ENCODE results near the gene DFFB. TPM values are rescaled to one million over a fixed set of nuclear protein-coding genes. Genes with fewer than 3 reads are reported as not detected.

The DFFB gene
- polyA plus RNA-seq, 1 donor from 2014 or later, result 20.2 TPM

DNA sequence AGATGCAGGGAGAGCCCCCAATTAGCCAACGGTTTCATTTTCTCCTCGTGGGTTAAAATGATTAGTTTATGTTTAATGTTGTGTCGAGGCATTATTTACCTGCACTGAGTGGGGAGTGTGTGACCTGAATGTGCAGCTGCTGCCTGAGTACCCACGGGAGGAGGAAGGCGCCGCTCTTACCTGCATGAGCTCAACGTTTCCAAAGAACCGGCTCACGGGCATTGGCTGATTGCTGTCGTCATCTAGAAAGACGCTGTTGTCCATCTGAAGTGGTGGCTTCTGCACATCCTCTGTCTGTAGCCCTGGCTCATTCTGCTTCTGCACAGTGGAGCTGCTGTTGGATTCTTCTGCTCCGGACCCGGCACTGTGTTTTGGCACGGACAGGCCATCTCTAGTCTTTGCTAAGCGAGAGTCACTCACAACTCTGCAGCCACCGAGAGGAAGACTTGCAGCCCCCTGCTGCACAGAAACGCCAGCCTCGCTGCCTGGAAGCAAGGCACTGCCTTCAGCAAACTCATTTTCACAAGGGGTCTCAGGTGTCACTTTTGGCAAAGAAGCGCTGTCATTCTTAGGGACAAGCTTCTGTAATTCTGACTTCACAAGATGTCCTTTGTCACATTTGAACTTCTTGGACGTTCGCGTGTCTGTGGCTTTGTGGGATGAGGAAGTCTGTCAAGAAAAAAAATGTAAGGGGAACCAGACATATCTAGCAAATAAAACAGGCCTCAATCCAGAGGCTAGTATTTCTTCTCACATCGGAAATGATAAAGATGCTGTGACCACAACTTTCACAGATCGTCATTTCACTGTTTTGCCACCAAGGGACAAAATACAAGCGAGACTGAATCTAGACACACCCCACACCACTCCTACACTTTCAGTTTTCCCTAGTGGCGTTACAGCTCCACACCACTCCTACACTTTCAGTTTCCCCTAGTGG lies 33.4 kb downstream of the DFFB start:
- Histone ChIP-seq H3K9ac (ENCODE audit: low read length) (no peak overlapping the region), H3K4me2 (ENCODE audit: low read length) (no peak overlapping the region), H3K36me3 (ENCODE audit: insufficient read depth, low read length) (peaks cover 5% of the 10 kb centered on the region), H3K79me2 (replicated peaks; ENCODE audit: insufficient read depth, low read length) (peaks cover 18% of the 10 kb centered on the region), H3K27me3 (ENCODE audit: insufficient read depth, low read depth, low read length) (no peaks in the 10 kb centered on the region), H4K20me1 (ENCODE audit: insufficient read depth) (no peaks in the 10 kb centered on the region), H3K9me3 (ENCODE audit: low read length) (no peaks in the 10 kb centered on the region), H3K9me2 (ENCODE audit: insufficient read depth, low read length) (no peaks in the 10 kb centered on the region), H3K4me3 (ENCODE audit: low read length) (no peak overlapping the region), H3F3A (ENCODE audit: insufficient read depth, low read length, poor library complexity, severe bottlenecking) (no peaks in the 10 kb centered on the region), H3K27ac (ENCODE audit: low read length) (no peak overlapping the region), H2AFZ (ENCODE audit: low read depth, low read length) (no peak overlapping the region)
- no peak for TF ChIP-seq MXI1 (conservative IDR thresholded peaks at IDR 0.05; ENCODE audit: poor library complexity, severe bottlenecking)
- TF ChIP-seq, protein P1, sequence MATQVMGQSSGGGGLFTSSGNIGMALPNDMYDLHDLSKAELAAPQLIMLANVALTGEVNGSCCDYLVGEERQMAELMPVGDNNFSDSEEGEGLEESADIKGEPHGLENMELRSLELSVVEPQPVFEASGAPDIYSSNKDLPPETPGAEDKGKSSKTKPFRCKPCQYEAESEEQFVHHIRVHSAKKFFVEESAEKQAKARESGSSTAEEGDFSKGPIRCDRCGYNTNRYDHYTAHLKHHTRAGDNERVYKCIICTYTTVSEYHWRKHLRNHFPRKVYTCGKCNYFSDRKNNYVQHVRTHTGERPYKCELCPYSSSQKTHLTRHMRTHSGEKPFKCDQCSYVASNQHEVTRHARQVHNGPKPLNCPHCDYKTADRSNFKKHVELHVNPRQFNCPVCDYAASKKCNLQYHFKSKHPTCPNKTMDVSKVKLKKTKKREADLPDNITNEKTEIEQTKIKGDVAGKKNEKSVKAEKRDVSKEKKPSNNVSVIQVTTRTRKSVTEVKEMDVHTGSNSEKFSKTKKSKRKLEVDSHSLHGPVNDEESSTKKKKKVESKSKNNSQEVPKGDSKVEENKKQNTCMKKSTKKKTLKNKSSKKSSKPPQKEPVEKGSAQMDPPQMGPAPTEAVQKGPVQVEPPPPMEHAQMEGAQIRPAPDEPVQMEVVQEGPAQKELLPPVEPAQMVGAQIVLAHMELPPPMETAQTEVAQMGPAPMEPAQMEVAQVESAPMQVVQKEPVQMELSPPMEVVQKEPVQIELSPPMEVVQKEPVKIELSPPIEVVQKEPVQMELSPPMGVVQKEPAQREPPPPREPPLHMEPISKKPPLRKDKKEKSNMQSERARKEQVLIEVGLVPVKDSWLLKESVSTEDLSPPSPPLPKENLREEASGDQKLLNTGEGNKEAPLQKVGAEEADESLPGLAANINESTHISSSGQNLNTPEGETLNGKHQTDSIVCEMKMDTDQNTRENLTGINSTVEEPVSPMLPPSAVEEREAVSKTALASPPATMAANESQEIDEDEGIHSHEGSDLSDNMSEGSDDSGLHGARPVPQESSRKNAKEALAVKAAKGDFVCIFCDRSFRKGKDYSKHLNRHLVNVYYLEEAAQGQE (IDR thresholded peaks at IDR 0.05; ENCODE audit: borderline replicate concordance), result no peak
- TF ChIP-seq EP300 (conservative IDR thresholded peaks at IDR 0.05; ENCODE audit: poor library complexity, severe bottlenecking), result no peak
- no peak for TF ChIP-seq POLR2AphosphoS5 (IDR thresholded peaks at IDR 0.05)
- no peak for TF ChIP-seq RAD21 (conservative IDR thresholded peaks at IDR 0.05)
- TF ChIP-seq EZH2 (IDR thresholded peaks at IDR 0.05; ENCODE audit: borderline replicate concordance, insufficient read depth, low read length, poor library complexity, severe bottlenecking), result no peak
- TF ChIP-seq, protein P2, sequence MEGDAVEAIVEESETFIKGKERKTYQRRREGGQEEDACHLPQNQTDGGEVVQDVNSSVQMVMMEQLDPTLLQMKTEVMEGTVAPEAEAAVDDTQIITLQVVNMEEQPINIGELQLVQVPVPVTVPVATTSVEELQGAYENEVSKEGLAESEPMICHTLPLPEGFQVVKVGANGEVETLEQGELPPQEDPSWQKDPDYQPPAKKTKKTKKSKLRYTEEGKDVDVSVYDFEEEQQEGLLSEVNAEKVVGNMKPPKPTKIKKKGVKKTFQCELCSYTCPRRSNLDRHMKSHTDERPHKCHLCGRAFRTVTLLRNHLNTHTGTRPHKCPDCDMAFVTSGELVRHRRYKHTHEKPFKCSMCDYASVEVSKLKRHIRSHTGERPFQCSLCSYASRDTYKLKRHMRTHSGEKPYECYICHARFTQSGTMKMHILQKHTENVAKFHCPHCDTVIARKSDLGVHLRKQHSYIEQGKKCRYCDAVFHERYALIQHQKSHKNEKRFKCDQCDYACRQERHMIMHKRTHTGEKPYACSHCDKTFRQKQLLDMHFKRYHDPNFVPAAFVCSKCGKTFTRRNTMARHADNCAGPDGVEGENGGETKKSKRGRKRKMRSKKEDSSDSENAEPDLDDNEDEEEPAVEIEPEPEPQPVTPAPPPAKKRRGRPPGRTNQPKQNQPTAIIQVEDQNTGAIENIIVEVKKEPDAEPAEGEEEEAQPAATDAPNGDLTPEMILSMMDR (IDR thresholded peaks at IDR 0.05; ENCODE audit: poor library complexity, severe bottlenecking), result no peak
- TF ChIP-seq TAF1 (IDR thresholded peaks at IDR 0.05; ENCODE audit: low read depth), result no peak
- TF ChIP-seq SMC3 (conservative IDR thresholded peaks at IDR 0.05; ENCODE audit: poor library complexity), result no peak

DNA sequence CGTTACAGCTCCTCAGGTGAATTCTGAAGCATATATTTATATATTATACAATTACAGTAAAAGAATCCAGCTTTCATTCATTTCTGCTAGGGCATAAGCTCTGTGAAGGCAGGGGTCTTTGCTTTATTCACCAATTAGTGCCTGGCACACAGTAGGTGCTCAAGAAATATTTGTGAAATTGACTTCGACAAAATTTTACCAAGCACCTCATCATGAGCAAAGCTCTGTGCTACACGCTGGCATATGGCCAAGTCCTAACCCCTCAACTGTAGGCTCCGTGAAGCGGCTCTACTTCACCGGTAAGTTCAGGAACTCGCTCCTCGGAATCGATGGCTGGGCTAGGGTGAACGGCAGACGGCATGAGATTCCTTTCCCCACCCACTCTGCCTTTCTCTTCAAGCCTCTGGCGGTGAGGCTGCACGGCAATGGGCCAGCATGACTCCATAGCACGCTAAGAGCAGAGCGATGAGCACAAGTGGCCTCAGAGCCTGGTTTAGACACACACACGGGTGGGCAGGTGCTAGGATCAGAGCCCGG lies 34.1 kb downstream of the DFFB start:
- H3K79me2 ChIP-seq (replicated peaks; ENCODE audit: insufficient read depth, low read length), result peaks cover 24% of the 10 kb centered on the region
- H3K27me3 ChIP-seq (ENCODE audit: insufficient read depth, low read depth, low read length), result no peaks in the 10 kb centered on the region
- TF ChIP-seq, protein P1 (IDR thresholded peaks at IDR 0.05; ENCODE audit: borderline replicate concordance), result no peak
- H3K4me2 ChIP-seq (ENCODE audit: low read length), result no peak overlapping the region
- H3K9me3 ChIP-seq (ENCODE audit: low read length), result no peaks in the 10 kb centered on the region
- no peak overlapping the region for H2AFZ ChIP-seq (ENCODE audit: low read depth, low read length)
- H3K27ac ChIP-seq (ENCODE audit: low read length), result no peak overlapping the region
- H4K20me1 ChIP-seq (ENCODE audit: insufficient read depth), result no peaks in the 10 kb centered on the region
- no peaks in the 10 kb centered on the region for H3F3A ChIP-seq (ENCODE audit: insufficient read depth, low read length, poor library complexity, severe bottlenecking)
- no peak overlapping the region for H3K4me3 ChIP-seq (ENCODE audit: low read length)
- H3K36me3 ChIP-seq (ENCODE audit: insufficient read depth, low read length), result peaks cover 5% of the 10 kb centered on the region
- H3K9ac ChIP-seq (ENCODE audit: low read length), result no peak overlapping the region
- no peaks in the 10 kb centered on the region for H3K9me2 ChIP-seq (ENCODE audit: insufficient read depth, low read length)

Data from neural cell (in vitro differentiated cells).